ENCODE measurements around the gene PSMF1.

Gene PSMF1

GRCh38 chr20:1195226-1195625, 76.8 kb downstream of the PSMF1 start:
- no peak for DNase-seq

- DNase-seq = no peak
Observed at GRCh38 chr20:1196634-1197033, 78.2 kb downstream of the PSMF1 start.

- DNase-seq = no peak
Observed at GRCh38 chr20:1197801-1198200, 79.4 kb downstream of the PSMF1 start.

DNA sequence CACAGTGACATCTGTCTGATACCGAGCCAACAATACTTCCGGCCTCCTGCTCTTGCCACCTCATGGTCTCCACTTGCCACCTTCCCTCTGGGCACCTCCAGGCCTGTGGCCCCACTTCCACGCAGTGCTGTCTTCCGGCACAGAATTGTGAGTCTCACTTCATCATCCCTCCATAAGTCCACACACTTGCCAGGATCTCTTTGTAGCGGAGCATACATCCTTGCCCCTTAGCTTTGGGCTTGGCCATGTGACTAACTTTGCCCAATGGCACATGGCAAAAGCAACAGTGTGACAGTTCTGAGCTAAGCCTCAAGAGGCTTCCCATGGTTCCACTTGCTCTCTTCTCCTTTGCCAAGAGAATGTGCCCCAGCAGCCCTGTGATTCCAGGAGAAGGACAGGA, 80.3 kb downstream of the PSMF1 start:
- DNase-seq = no peak

GRCh38 chr20:1199212-1199873, 80.9 kb downstream of the PSMF1 start:
- no peak for DNase-seq

DNA sequence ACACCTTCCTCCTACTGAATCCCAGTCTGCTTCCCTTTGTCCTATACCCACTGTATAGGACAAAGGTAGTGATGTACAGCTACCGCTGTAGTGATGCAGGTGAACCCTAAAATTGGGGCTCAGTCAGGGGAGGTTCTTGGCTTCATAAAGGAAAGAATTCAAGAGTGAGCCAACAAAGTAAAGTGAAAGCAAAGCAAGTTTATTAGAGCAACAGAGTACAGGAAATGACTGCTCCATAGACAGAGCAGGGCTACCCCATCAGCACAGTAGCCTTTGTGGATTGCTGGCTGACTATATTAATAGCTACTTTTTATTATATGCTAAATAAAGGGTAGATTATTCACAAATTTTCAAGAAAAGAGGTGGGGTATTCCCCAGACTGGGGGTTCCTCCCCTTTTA, 81.6 kb downstream of the PSMF1 start:
- no peak for DNase-seq

DNA sequence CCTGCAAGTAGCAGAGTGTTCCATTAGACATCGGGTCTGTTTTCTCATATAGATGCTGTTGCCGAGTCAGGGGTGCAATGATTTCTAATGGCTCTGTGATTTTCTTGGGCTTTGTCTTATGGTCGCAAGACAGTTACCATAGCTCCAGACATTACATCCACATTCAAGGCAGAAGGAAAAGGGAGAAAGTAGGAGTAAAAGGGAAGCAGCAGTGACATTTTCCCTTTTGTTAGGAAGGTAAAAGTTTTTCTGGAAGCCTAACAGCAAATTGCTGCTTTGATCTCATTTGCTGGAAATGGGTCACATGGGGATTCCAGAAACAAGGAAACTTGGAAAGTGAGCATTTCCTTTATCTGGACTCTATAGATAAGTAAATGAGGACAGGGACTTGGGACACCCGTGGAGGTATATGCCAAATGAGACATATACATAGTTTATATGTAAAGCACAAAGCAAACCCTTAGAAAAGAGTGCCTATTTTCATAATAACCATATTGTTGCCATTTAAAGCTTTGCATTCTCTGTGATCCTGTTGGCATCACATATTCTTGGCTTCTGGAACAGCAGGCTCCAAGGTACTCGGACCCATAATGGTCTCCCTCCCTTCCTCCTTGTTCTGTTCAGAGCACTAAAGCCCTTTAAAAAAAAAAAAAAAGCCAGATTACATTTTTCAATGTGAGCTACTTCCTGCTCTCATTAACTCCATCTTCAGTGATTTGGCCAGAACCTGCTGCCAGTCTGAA, 84.5 kb downstream of the PSMF1 start, which contains the start of gene C20orf202:
Gene C20orf202, plus strand, starts transcription at position 693 of the 743 bp plus-strand sequence. CDS start 132 bp downstream, outside the sequence.
- no peak for DNase-seq

- no peak for DNase-seq
Observed at GRCh38 chr20:1203630-1204029, 85.2 kb downstream of the PSMF1 start.

DNA sequence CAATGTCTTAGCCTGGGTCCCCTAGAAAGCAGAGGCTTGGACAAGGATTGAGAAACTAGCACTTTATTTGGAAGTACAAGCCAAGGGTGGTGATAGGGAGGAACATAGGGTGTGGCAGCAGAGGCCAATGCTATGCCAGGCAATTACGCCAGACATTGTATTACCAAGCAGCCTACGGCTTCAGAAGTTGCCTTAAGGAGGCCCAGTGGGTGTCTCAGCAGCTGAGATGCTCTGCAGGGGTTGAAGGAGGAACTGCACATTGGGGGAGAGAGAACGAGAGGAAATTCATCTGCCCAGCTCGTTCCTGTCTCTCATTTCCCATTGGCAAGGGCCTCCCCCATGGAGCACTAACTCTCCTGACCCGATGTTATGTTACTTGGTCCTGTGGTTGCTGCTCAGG, 85.7 kb downstream of the PSMF1 start:
- DNase-seq = no peak

GRCh38 chr20:1204576-1204975, 86.2 kb downstream of the PSMF1 start:
- DNase-seq = no peak

DNA sequence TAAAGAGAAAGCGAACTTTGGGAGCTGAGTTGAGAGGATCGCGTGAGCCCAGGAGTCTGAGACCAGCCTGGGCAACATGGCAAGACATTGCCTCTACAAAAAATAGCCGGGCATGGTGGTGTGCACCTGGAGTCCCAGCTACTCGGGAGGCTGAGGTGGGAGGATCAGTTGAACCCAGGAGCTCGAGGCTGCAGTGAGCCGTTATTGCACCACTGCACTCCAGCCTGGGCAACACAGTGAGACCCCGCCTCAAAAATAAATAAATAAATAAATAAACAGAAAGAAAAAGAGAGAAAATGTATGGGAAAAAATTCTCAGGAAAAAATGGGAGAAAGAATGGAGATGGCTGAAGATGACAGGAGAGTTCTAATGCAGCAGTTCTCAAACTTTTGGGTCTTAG, 87.4 kb downstream of the PSMF1 start:
- DNase-seq = no peak

- no peak for DNase-seq
Observed at GRCh38 chr20:1206366-1207148, 88.2 kb downstream of the PSMF1 start.

GRCh38 chr20:1207293-1207878, 89.0 kb downstream of the PSMF1 start:
- no peak for DNase-seq

DNA sequence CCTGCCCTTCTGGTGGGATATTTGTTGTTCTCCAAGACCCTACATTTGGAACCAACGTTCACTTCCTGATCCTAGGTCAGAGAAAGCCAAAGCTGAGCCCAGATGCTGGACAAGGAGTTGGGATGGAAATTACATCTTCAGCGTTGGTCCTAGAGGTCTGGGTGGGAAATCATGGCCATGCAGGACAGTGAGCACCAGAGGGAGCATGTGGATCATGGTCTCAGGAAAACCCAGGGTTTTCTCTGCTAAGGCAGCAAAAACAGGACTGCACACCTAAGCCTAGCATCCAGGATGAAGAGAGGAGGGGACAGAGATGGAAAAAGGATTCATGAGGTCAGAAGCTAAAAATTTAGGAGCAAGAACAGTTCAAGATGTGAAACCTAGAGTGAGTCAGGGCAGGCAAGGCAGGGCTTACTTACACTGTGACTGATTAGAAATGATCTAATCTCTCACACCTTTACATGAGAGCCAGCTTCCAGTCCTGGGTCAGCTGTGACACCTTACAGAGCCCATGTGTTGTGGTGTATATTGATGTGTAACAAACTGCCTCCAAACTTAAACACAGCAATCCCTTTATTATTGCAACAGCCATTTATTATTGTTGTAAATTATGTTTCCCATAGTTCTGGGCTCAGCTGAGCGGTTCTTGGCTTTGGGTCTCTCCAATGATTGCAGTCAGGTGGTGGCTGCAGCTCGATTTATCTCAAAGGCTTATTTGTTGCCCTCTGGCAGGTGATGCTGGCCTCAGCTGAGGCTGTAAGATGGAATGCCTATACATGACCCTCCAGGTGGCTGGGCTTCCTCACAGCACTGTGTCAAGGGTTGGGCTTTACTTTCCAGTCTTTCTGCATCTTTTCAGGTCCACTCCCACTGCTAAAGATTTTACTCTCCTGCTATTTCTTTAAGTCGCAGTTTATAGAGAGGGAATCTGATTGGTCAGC, 91.3 kb downstream of the PSMF1 start:
- no peak for DNase-seq

DNA sequence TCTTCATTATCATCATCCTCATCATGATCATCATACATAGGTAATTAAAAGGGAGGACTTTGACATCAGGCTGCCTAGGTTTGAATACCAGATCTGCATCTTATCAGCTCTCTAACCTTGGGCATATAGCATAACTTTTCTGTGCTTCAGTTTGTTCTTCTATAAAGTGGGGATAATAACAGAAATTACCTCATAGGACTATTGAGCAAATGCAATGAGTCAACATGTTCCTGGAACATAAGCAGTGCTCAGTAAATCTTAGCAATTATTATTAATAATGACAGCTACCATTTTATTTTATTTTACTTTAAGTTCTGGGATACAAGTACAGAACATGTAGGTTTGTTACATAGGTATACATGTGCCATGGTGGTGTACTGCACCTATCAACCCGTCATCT, 92.1 kb downstream of the PSMF1 start:
- DNase-seq = no peak

GRCh38 chr20:1212023-1212422, 93.6 kb downstream of the PSMF1 start:
- no peak for DNase-seq

DNA sequence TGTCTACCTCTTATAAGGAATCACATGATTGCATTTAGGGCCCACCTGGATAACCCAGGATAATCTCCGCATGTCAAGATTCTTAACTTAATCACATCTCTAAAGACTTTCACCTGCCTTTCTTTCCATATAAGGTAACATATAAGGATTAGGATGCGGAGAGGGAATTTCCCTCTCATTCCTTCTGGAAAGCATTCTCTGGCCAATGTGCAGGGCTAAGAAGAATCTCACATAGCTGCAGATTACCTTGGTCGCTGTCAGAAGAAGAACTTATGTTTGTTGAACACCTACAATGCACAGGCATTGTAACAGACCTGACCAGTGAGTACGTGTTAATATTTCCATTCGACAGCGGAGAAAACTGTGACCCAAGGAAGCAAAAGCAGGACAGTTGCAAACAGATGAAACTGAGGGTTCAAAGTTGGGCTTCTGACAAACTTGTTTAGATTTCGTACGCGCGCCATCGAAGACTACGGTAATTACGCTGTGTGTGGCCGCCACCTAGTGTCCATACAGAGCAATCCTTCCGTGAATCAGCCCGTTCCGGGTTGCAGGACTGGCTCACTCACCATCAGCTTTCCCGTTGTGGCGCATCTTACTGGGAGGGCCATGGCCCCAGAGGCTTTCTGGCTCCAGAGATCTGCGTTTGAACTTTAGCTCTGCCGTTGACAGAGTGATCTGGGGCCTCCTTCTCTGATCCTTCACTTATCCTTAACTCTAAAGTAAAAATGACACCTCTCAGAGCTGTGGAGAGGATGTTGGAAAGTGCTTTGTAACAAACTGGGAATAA, 94.4 kb downstream of the PSMF1 start:
- DNase-seq = peak; percentile 63

DNA sequence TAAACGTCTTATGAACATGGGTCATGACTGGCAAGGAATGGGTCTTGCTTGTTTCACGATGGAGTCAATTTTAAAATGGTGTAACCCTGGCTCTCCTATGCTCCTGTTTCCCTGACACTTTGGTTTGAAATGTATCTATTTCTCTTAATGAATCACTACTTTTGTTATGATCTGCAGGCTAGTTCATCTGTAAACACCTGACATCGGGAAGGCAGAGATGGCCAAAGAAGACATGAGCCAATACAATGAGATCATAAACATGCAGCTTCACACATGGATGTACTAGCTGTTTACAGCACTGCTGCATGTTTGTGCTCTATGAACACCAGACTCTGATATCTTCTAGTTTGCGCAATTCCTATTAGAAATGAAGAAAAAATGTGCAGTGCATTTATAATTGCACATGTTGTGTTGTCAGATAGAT, 96.4 kb downstream of the PSMF1 start:
- DNase-seq = no peak

GRCh38 chr20:1215386-1216170, 97.2 kb downstream of the PSMF1 start:
- DNase-seq = no peak

Data from fibroblast of skin of right biceps (primary cell).